Stomach smooth muscle (tissue), 2 donors: ENCODE data around the gene FBXO44.
"Not testable (repeated sequence)": the region's sequence is repeated elsewhere in the genome, so short reads cannot be mapped to it uniquely, and the experiment has no call there.

Experiments
- H3K27ac ChIP-seq: one replicate; pipeline ENCODE4 v1.7.0; 2013; ENCODE audit warnings: mild to moderate bottlenecking, low read length, inconsistent platforms
- H3K27me3 ChIP-seq, 2 donors: one replicate each; pipeline ENCODE4 v1.7.0; 2013; ENCODE audit warnings: low read length in 2 of 2; ENCODE audit not compliant: insufficient read depth in 2 of 2, control insufficient read depth in 1 of 2
- H3K36me3 ChIP-seq, 2 donors: one replicate each; pipeline ENCODE4 v1.7.0; 2013; ENCODE audit warnings: low read length in 2 of 2; ENCODE audit not compliant: control insufficient read depth in 2 of 2, insufficient read depth in 2 of 2
- H3K4me1 ChIP-seq: one replicate; pipeline ENCODE4 v1.7.0; 2013; ENCODE audit warnings: low read length; ENCODE audit not compliant: control insufficient read depth, insufficient read depth
- H3K4me3 ChIP-seq, 2 donors: one replicate each; pipeline ENCODE4 v1.7.0; 2013; ENCODE audit warnings: low read length in 2 of 2
- H3K9ac ChIP-seq, 2 donors: one replicate each; pipeline ENCODE4 v1.7.0; 2013; ENCODE audit warnings: low read length in 2 of 2, mild to moderate bottlenecking in 1 of 2
- H3K9me3 ChIP-seq, 2 donors: one replicate each; pipeline ENCODE4 v1.7.0; 2013; ENCODE audit warnings: low read length in 2 of 2; ENCODE audit not compliant: control insufficient read depth in 2 of 2
- donor health status: healthy.
- donor health status: Pancreatic carcinoma.

The FBXO44 gene, protein sequence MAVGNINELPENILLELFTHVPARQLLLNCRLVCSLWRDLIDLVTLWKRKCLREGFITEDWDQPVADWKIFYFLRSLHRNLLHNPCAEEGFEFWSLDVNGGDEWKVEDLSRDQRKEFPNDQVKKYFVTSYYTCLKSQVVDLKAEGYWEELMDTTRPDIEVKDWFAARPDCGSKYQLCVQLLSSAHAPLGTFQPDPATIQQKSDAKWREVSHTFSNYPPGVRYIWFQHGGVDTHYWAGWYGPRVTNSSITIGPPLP

DNA sequence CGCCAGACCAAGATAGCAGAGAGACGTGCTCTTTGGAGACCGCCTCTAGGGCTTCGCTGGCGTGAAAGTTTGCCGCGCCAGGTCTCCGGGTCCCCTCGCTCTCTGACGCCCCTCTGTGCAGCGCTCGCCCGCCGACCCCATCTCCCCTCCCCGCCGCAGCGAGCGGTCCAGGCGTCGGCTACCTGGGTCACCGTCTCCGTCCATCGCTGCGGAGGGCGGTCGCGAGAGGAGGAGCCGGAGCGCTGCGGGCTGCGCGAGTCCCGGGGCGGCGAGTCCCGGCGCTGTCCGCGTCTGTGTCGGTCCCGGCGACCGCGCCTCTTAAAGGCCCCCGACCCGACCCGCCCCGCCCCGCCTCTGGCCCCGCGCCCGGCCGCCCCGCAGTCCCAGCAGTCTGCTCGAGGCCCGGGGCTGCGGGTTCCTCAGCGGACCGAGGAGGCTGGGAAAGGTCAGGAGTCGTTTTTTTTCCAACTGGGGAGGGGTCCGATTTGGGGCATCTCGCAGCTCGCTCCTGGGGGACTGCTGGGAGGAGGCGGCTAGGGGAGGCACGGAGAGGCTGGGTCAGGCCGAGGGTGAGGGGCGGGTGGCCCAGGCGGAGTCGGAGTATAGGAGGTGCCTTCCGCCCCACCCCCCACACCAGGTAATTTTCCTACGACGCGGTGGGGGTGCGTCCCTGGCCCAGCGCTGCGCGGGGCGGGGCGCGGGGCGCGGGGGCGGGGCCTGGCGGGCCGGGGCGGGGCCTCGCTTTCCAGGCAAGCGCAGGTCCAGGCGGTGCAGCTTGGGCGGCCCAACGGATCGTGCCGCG, at the start of gene FBXO44, which contains the start of gene FBXO2:
FBXO44 (plus strand) TSS at position 741 of the 802 bp plus-strand sequence. CDS start 959 bp downstream, outside the sequence.
FBXO2 (minus strand) TSS at position 293 of the 802 bp plus-strand sequence; CDS start at position 204, 89 bp downstream.
- Histone ChIP-seq H3K9me3 (no peaks in the 10 kb centered on the region), H3K4me3 (peak within 1 kb of the TSS; percentile 63 to 77), H3K4me1 (peaks cover 21% of the 10 kb centered on the region), H3K27ac (no peak within 1 kb of the TSS), H3K36me3 (peaks cover 3% of the 10 kb centered on the region in 2 donors), H3K9ac (peak within 1 kb of the TSS; percentile 55 to 66), H3K27me3 (peaks cover 9 to 14% of the 10 kb centered on the region in 2 donors)

DNA sequence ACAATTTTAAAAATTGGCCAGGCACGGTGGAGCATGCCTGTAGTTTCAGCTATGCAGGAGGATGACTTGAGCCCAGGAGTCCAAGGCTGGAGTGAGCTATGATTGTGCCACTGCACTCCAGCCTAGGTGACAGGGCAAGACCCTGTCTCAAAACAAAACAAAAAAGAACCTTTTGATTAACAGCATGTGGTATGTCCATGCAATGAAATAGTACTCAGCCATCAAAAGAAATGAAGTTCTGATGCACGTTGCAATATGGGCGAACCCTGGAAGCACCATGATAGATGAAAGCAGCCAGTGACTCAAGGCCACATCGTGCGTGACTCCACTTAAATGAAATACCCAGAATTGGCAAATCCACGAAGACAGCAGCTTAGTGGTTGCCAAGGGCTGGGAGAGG, 47.9 kb upstream of the FBXO44 start:
- H3K4me1 ChIP-seq: no peaks in the 10 kb centered on the region
- H3K9me3 ChIP-seq: peaks cover 3 to 5% of the 10 kb centered on the region in 2 donors
- no peak overlapping the region for H3K4me3 ChIP-seq
- peaks cover 3 to 9% of the 10 kb centered on the region in 2 donors for H3K27me3 ChIP-seq
- no peaks in the 10 kb centered on the region for H3K36me3 ChIP-seq
- H3K9ac ChIP-seq: no peak overlapping the region
- H3K27ac ChIP-seq: no peak overlapping the region

DNA sequence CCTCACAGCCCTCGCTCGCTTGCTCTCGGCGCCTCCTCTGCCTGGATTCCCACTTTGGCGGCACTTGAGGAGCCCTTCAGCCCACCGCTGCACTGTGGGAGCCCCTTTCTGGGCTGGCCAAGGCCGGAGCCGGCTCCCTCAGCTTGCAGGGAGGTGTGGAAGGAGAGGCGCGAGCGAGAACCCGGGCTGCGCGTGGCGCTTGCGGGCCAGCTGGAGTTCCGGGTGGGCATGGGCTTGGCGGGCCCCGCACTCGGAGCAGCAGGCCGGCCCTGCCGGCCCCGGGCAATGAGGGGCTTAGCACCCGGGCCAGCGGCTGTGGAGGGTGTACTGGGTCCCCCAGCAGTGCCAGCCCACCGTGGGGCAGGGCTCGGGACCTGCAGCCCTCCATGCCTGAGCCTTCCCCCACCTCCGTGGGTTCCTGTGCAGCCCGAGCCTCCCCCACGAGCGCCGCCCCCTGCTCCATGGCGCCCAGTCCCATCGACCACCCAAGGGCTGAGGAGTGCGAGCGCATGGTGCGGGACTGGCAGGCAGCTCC, 46.0 kb upstream of the FBXO44 start:
- not testable (repeated sequence) for H3K27me3 ChIP-seq, H3K4me1 ChIP-seq, H3K36me3 ChIP-seq, H3K9me3 ChIP-seq, H3K4me3 ChIP-seq, H3K27ac ChIP-seq, H3K9ac ChIP-seq

DNA sequence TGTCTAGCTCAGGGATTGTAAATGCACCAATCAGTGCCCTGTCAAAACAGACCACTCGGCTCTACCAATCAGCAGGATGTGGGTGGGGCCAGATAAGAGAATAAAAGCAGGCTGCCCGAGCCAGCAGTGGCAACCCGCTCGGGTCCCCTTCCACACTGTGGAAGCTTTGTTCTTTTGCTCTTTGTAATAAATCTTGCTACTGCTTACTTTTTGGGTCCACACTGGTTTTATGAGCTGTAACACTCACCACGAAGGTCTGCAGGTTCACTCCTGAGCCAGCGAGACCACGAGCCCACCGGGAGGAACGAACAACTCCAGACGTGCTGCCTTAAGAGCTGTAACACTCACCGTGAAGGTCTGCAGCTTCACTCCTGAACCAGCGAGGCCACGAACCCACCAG, 45.3 kb upstream of the FBXO44 start:
- H3K4me3 ChIP-seq, H3K9me3 ChIP-seq, H3K27me3 ChIP-seq, H3K27ac ChIP-seq, H3K36me3 ChIP-seq, H3K9ac ChIP-seq, H3K4me1 ChIP-seq: not testable (repeated sequence)

DNA sequence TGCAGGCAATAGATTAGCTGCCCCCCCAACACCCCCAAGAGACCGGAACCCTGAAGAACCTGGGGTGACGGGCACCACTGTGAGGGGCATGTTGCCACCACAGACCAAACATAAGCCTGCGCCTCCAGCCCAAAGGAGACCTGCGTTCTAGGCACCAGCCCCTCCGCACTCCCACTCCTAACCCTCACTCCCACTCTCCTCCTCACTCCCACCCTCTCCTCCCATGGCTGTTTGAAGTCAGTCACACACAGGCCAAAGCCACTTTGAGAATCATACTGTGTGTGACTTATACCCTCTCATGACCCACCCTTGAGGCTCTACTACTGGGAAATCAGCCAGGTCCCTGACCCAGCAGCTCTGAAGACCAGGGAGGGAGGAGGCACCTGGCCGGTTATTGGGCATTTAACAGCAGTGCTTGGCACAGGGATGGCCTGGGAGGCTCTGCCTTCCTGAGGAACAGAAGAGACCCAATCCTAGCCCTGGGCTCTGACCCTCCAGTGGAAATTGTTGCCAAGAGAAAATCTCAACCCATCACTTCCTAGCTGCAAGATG, 44.0 kb upstream of the FBXO44 start:
- Histone ChIP-seq H3K27ac (no peak overlapping the region), H3K4me3 (no peak overlapping the region), H3K4me1 (no peaks in the 10 kb centered on the region), H3K9ac (no peak overlapping the region), H3K36me3 (no peaks in the 10 kb centered on the region), H3K9me3 (peaks cover 3 to 5% of the 10 kb centered on the region in 2 donors), H3K27me3 (peaks cover 0 to under 1% of the 10 kb centered on the region in 2 donors)

DNA sequence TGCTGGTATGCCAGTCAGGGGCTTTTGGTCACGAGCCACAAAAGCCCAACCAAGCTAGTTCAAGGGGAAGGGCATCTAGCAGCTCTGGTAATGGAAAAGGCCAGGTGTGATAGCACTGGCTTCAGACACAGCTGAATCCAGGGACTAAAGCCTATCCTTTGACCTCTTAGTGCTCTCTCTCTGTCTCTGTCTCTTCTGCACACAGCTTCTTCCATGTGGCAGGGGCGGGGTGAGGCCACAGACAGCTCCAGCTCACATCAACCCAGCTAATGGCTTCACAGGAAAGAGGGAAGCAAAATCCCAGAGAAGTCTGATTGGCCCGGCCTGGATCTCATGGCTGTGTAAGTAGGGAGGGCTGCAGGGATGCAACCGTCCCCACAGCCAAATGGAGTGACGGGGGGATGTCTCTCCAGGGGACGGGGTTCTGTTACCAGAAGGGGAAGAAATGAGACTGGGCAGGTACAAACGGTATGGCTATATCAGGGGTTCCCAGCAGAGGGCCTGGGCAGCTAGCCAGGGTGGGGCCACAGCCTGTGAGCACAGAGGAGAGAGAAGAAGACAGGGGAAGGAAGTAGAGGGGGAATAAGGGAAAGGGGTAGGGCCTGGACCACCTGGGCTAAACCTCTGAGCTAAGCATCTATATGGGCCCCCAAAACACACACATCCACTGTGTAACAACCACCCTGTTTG, 42.9 kb upstream of the FBXO44 start:
- no peaks in the 10 kb centered on the region for H3K36me3 ChIP-seq
- H3K4me3 ChIP-seq: no peak overlapping the region
- no peaks in the 10 kb centered on the region for H3K4me1 ChIP-seq
- no peak overlapping the region for H3K27ac ChIP-seq
- H3K27me3 ChIP-seq: peaks cover 3 to 9% of the 10 kb centered on the region in 2 donors
- no peak overlapping the region for H3K9ac ChIP-seq
- H3K9me3 ChIP-seq: peaks cover 2 to 3% of the 10 kb centered on the region in 2 donors

DNA sequence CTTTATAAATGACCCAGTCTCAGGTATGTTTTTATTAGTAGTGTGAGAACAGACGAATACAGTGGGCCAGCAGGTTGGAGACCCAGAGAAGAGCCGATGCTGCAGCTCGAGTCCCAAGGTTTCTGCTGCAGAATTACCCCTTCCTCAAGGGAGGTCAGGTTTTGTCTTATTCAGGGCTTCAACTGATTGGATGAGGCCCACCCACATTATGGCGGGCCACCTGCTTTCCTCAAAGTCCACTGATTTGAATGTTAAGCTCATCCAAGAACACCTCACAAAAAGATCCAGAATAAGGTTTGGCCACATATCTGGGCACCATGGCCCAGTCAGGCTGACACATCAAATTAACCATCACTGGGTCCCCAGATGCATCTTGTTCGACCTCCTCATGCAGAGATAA, 41.3 kb upstream of the FBXO44 start:
- Histone ChIP-seq H3K4me3 (no peak overlapping the region), H3K9ac (no peak overlapping the region), H3K4me1 (no peaks in the 10 kb centered on the region), H3K27me3 (peaks cover 3 to 16% of the 10 kb centered on the region in 2 donors), H3K27ac (no peak overlapping the region), H3K36me3 (no peaks in the 10 kb centered on the region), H3K9me3 (no peaks in the 10 kb centered on the region)

DNA sequence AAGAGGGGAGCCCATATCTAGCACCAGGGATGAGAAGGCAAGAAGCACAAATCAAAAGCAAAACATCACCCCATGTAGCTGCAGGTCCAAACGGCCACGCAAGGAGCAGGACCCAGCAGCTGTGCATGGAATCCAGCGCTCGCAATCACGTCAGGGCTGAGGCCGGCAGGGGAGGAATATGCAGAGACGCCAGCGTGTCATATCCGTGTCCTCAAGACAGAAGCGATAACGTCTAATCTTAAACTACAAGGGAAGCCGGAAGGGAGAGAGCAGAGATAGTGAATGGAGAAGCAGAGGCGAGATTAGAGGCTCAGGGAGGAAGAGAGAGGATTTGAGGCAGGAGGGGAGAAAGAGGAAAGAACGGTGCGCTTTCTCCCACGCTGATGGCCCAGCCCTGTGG, 39.6 kb upstream of the FBXO44 start:
- H3K27me3 ChIP-seq: peaks cover 3 to 23% of the 10 kb centered on the region in 2 donors
- H3K4me1 ChIP-seq: no peaks in the 10 kb centered on the region
- H3K9me3 ChIP-seq: no peaks in the 10 kb centered on the region
- H3K9ac ChIP-seq: no peak overlapping the region
- H3K27ac ChIP-seq: no peak overlapping the region
- H3K4me3 ChIP-seq: no peak overlapping the region
- no peaks in the 10 kb centered on the region for H3K36me3 ChIP-seq

DNA sequence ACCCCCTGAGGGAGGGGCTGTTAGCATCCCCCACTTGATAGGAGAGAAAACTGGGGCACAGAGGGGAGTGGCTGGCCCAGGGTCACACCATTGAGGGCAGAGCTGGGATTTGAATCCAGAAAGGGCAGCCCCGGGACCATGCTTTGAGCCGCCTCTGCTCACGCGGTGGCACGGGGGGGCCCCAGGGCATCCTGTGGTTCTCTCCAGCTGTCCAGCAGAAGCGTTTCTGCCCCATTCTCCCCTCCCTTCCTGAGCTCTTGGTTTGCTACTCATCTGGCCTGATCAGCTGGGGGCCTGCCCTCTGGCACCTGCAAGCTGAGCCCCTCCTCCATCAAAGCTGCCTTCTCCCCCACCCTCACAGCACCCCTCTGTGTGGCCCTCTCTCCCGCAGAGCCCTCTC, 37.9 kb upstream of the FBXO44 start:
- Histone ChIP-seq H3K9ac (no peak overlapping the region), H3K27ac (no peak overlapping the region), H3K36me3 (no peaks in the 10 kb centered on the region), H3K4me3 (no peak overlapping the region), H3K4me1 (no peaks in the 10 kb centered on the region), H3K27me3 (peaks cover 5 to 30% of the 10 kb centered on the region in 2 donors), H3K9me3 (no peaks in the 10 kb centered on the region)

DNA sequence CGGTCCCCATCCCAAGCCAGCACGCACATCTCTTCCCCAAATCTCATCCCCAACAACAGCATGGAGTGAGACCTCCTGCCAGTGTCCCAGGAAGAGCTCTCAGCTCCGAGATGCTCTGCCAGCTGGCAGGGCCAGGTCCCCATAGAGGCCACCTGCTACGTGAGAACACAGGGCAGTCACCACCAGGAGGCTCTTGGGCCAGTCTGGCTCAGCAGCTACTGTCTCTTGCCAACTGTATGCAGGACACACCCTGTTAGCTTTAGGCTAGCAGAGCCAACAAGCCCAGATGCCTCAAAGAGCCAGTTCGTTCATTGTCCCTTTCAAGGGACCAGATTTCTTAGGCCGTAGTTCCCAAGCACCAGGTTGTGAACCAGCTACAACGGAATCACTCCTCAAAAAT, 37.4 kb upstream of the FBXO44 start:
- Histone ChIP-seq H3K9ac (no peak overlapping the region), H3K27ac (no peak overlapping the region), H3K27me3 (peaks cover 5 to 30% of the 10 kb centered on the region in 2 donors), H3K36me3 (no peaks in the 10 kb centered on the region), H3K4me3 (no peak overlapping the region), H3K4me1 (no peaks in the 10 kb centered on the region), H3K9me3 (no peaks in the 10 kb centered on the region)
